ENCODE measurements around the gene KANSL1L. TPM values are rescaled to one million over a fixed set of nuclear protein-coding genes. Genes with fewer than 3 reads are reported as not detected.

KANSL1L gene
- polyA plus RNA-seq, 1 donor (not counting 4 experiments of a cell fraction or from before 2014, with no cell fraction given) = 4.7 TPM

DNA sequence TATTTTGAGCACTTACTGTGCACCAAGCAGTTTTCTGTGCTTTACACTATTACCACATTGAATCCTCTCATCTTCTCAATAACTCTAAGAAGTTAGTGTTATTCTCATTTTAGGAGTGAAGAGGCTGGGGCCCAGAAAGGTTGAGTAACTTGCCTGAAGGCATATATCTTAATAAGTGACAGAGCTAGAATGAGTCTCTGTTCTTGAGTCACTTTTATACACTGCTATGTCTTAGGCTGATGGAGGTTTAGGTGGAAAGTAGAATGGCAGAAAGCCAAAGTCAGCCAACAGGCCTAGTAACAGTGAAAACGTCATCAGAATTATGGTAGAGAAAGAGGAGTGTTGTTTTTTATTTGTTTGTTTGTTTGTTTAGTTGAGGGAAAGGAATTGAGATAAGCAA lies 196.6 kb downstream of the KANSL1L start:
- Histone ChIP-seq H3K9me3 (ENCODE audit: control insufficient read depth, low read depth, low read length) (no peaks in the 10 kb centered on the region), H3K4me1 (ENCODE audit: control insufficient read depth, extremely low read depth, insufficient read depth, low read length) (peaks cover 4% of the 10 kb centered on the region), H3K4me2 (ENCODE audit: control insufficient read depth, extremely low read depth, insufficient read depth, low read depth, low read length) (no peak overlapping the region), H3K4me3 (ENCODE audit: control insufficient read depth in 2 of 3, extremely low read depth in 1 of 3, insufficient read depth in 2 of 3, low read depth in 1 of 3, low read length in 3 of 3) (no peak overlapping the region), H4K20me1 (ENCODE audit: control insufficient read depth, extremely low read depth, insufficient read depth, low read length) (no peaks in the 10 kb centered on the region), H3K27me3 (ENCODE audit: control insufficient read depth, extremely low read depth, insufficient read depth, low read length) (no peaks in the 10 kb centered on the region), H3K9me1 (ENCODE audit: control insufficient read depth, extremely low read depth, insufficient read depth, low read length) (no peaks in the 10 kb centered on the region), H2AFZ (ENCODE audit: control insufficient read depth, low read length) (no peak overlapping the region), H3K36me3 (ENCODE audit: control insufficient read depth in 2 of 2, extremely low read depth in 1 of 2, insufficient read depth in 2 of 2, low read length in 2 of 2) (no peaks in the 10 kb centered on the region), H3K27ac (ENCODE audit: control insufficient read depth, insufficient read depth, low read length) (no peak overlapping the region), H3K9ac (ENCODE audit: control insufficient read depth, extremely low read depth, insufficient read depth, low read length) (no peak overlapping the region), H3K79me2 (ENCODE audit: control insufficient read depth, insufficient read depth, low read length) (no peaks in the 10 kb centered on the region)
- FAIRE-seq (no peak), DNase-seq (ENCODE audit: low read depth, low spot score) (peak; percentile 23)
- dilution Hi-C loops (cut with MboI; ENCODE audit: extremely low pct_ligation_motif_present, low sequenced_read_pairs) = no loop called here
- TF ChIP-seq, protein P1, sequence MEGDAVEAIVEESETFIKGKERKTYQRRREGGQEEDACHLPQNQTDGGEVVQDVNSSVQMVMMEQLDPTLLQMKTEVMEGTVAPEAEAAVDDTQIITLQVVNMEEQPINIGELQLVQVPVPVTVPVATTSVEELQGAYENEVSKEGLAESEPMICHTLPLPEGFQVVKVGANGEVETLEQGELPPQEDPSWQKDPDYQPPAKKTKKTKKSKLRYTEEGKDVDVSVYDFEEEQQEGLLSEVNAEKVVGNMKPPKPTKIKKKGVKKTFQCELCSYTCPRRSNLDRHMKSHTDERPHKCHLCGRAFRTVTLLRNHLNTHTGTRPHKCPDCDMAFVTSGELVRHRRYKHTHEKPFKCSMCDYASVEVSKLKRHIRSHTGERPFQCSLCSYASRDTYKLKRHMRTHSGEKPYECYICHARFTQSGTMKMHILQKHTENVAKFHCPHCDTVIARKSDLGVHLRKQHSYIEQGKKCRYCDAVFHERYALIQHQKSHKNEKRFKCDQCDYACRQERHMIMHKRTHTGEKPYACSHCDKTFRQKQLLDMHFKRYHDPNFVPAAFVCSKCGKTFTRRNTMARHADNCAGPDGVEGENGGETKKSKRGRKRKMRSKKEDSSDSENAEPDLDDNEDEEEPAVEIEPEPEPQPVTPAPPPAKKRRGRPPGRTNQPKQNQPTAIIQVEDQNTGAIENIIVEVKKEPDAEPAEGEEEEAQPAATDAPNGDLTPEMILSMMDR (optimal IDR thresholded peaks at IDR 0.05 in 1 of 3, IDR thresholded peaks at IDR 0.05 in 1 of 3, conservative IDR thresholded peaks at IDR 0.05 in 1 of 3; ENCODE audit: extremely low read depth in 1 of 3, insufficient read depth in 2 of 3, low read length in 3 of 3) = no peak
- TF ChIP-seq EZH2 (IDR thresholded peaks at IDR 0.05; ENCODE audit: low read length) = no peak

DNA sequence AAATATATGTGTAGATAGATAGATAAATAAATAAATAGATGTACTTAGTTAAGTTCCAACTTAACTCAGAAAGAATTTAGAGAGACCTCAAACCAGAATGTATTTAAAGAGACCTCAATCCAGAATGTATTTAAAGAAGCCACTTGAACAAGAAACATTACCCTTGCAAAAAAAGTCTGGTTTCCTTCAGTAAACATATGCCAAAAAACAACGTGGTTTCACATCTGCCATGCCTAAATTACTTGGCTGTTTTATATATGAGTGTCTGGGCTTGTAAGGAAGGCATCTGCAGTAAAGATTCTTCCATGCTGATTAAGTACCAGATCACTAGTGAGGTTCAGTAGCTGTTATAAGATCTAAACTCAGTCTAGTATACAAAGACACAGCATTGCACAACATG lies 197.9 kb downstream of the KANSL1L start:
- no peak overlapping the region for H3K4me3 ChIP-seq (ENCODE audit: control insufficient read depth in 2 of 3, extremely low read depth in 1 of 3, insufficient read depth in 2 of 3, low read depth in 1 of 3, low read length in 3 of 3)
- dilution Hi-C loops (cut with MboI; ENCODE audit: extremely low pct_ligation_motif_present, low sequenced_read_pairs) = no loop called here
- H3K79me2 ChIP-seq (ENCODE audit: control insufficient read depth, insufficient read depth, low read length) = no peaks in the 10 kb centered on the region
- H3K36me3 ChIP-seq (ENCODE audit: control insufficient read depth in 2 of 2, extremely low read depth in 1 of 2, insufficient read depth in 2 of 2, low read length in 2 of 2) = no peaks in the 10 kb centered on the region
- TF ChIP-seq, protein P1 (optimal IDR thresholded peaks at IDR 0.05 in 1 of 3, IDR thresholded peaks at IDR 0.05 in 1 of 3, conservative IDR thresholded peaks at IDR 0.05 in 1 of 3; ENCODE audit: extremely low read depth in 1 of 3, insufficient read depth in 2 of 3, low read length in 3 of 3) = no peak
- TF ChIP-seq EZH2 (IDR thresholded peaks at IDR 0.05; ENCODE audit: low read length) = no peak
- no peak overlapping the region for H2AFZ ChIP-seq (ENCODE audit: control insufficient read depth, low read length)
- H3K4me2 ChIP-seq (ENCODE audit: control insufficient read depth, extremely low read depth, insufficient read depth, low read depth, low read length) = no peak overlapping the region
- peaks cover 4% of the 10 kb centered on the region for H3K4me1 ChIP-seq (ENCODE audit: control insufficient read depth, extremely low read depth, insufficient read depth, low read length)
- no peaks in the 10 kb centered on the region for H3K27me3 ChIP-seq (ENCODE audit: control insufficient read depth, extremely low read depth, insufficient read depth, low read length)
- DNase-seq (ENCODE audit: low read depth, low spot score) = no peak
- H4K20me1 ChIP-seq (ENCODE audit: control insufficient read depth, extremely low read depth, insufficient read depth, low read length) = no peaks in the 10 kb centered on the region
- FAIRE-seq = no peak
- no peak overlapping the region for H3K27ac ChIP-seq (ENCODE audit: control insufficient read depth, insufficient read depth, low read length)
- H3K9me1 ChIP-seq (ENCODE audit: control insufficient read depth, extremely low read depth, insufficient read depth, low read length) = no peaks in the 10 kb centered on the region
- H3K9ac ChIP-seq (ENCODE audit: control insufficient read depth, extremely low read depth, insufficient read depth, low read length) = no peak overlapping the region
- no peaks in the 10 kb centered on the region for H3K9me3 ChIP-seq (ENCODE audit: control insufficient read depth, low read depth, low read length)

Other genes with a start within 250 kb of the KANSL1L start
- 59.5 to 69.6 TPM (median 67.9 TPM) in 3 replicates for gene RPE, start 168.8 kb downstream of the KANSL1L start, polyA plus RNA-seq
- gene ACADL, start 54.0 kb upstream of the KANSL1L start, polyA plus RNA-seq = 0.03 to 0.17 TPM (median 0.10 TPM) in 3 replicates
- gene MYL1, start 143.8 kb upstream of the KANSL1L start, polyA plus RNA-seq = not detected in 3 replicates

All from keratinocyte (primary cell).